HepG2 (cell line): Measurements from ENCODE around the gene GBP6. TPM values are rescaled to one million over a fixed set of nuclear protein-coding genes. Genes with fewer than 3 reads are reported as not detected.

Experiments
- ATAC-seq: fragments of 200-7000 bp; cut with Tn5 transposase; 3 replicates; pipeline ENCODE4 v1.9.1; 2020; ENCODE audit warnings: mild to moderate bottlenecking, moderate library complexity
- BruUV-seq: library from RNA; stranded (reverse); fragments of 400-500 nt; replicated peaks from 2 replicates; lab custom pipeline; 2021; lab: Mats Ljungman, UMichigan
- CTCF ChIA-PET: fragments of 300-600 bp; formaldehyde crosslinking; extraction: SDS; loops from one replicate; lab custom pipeline; 2021; ENCODE audit warnings: low total read pairs, inconsistent platforms, low intra/inter-chr PET ratio; lab: Yijun Ruan, JAX
- POLR2A ChIA-PET: fragments of 350-600 bp; sonication (Branson Sonifier 250); formaldehyde crosslinking; loops from one replicate; lab custom pipeline; 2020; ENCODE audit warnings: antibody characterized with exemption, inconsistent platforms; lab: Yijun Ruan, JAX
- DNase-seq: peaks from one replicate; pipeline ENCODE4 v3.0.0-alpha.2; 2015; ENCODE audit warnings: low spot score
- FAIRE-seq: peaks from 3 replicates; lab custom pipeline; 2011; peaks lifted over from hg19 to GRCh38; lab: Jason Lieb, UNC
- H2AFZ ChIP-seq: one replicate; pipeline ENCODE4 v1.6.1; 2011; ENCODE audit warnings: low read length, inconsistent platforms
- H3K27ac ChIP-seq: fragments of 300-600 bp; 3 replicates; pipeline ENCODE4 v1.8.0; 2011; ENCODE audit warnings: mixed run types, mild to moderate bottlenecking, mixed read lengths, low read length, inconsistent platforms; ENCODE audit not compliant: insufficient read depth; ENCODE audit errors: extremely low read length
- H3K27me3 ChIP-seq, 2 experiments: fragments of 200-600 bp in 1 of 2; 2 replicates in 1 of 2; 3 replicates in 1 of 2; pipeline versions ENCODE4 v1.6.0 to v1.8.0; 2011; ENCODE audit warnings: low read length in 2 of 2, mild to moderate bottlenecking in 2 of 2, moderate library complexity in 2 of 2, inconsistent platforms in 1 of 2; ENCODE audit not compliant: insufficient read depth in 2 of 2, control insufficient read depth in 1 of 2
- H3K36me3 ChIP-seq, 2 experiments: fragments of 200-600 bp in 1 of 2; replicated peaks in 1 of 2; 2 replicates in 1 of 2; 3 replicates in 1 of 2; pipeline versions ENCODE4 v1.5.1 to v1.8.0; 2011; ENCODE audit warnings: low read length in 2 of 2, inconsistent platforms in 1 of 2; ENCODE audit not compliant: insufficient read depth in 2 of 2, control insufficient read depth in 1 of 2
- H3K4me1 ChIP-seq: 2 replicates; pipeline ENCODE4 v1.5.1; 2012; ENCODE audit warnings: low read length, inconsistent platforms; ENCODE audit not compliant: insufficient read depth
- H3K4me2 ChIP-seq: 2 replicates; pipeline ENCODE4 v1.6.0; 2011; ENCODE audit warnings: low read depth, low read length, inconsistent platforms
- H3K4me3 ChIP-seq, 3 experiments: fragments of 200-600 bp in 1 of 3; sonication (generic), shearing (Covaris generic) in 1 of 3; replicated peaks in 1 of 3; 2 replicates each; pipeline ENCODE4 v1.5.1; 2011 to 2016; ENCODE audit warnings: low read length in 3 of 3, inconsistent platforms in 2 of 3, low read depth in 2 of 3, mild to moderate bottlenecking in 2 of 3, control low read depth in 1 of 3, mixed read lengths in 1 of 3; ENCODE audit not compliant: insufficient read depth in 1 of 3
- H3K79me2 ChIP-seq: one replicate; pipeline ENCODE4 v1.6.1; 2011; ENCODE audit warnings: low read length, inconsistent platforms; ENCODE audit not compliant: insufficient read depth
- H3K9ac ChIP-seq: 2 replicates; pipeline ENCODE4 v1.6.0; 2011; ENCODE audit warnings: mild to moderate bottlenecking, low read depth, low read length, inconsistent platforms; ENCODE audit not compliant: insufficient read depth
- H3K9me3 ChIP-seq: 2 replicates; pipeline ENCODE4 v1.5.1; 2012; ENCODE audit warnings: mild to moderate bottlenecking, low read length
- H4K20me1 ChIP-seq: 2 replicates; pipeline ENCODE4 v1.6.0; 2011; ENCODE audit warnings: inconsistent platforms, mild to moderate bottlenecking, low read length, moderate library complexity; ENCODE audit not compliant: insufficient read depth
- ATRX ChIP-seq: sonication (generic); formaldehyde crosslinking; IDR thresholded peaks from 2 replicates; pipeline ENCODE4 v1.4.0; 2020; ENCODE audit warnings: missing genetic modification reagents, borderline replicate concordance
- CBFB ChIP-seq: sonication (generic); formaldehyde crosslinking; IDR thresholded peaks from 2 replicates; pipeline ENCODE4 v1.4.0; 2020; ENCODE audit warnings: missing genetic modification reagents
- CCDC6 ChIP-seq: sonication (generic); formaldehyde crosslinking; IDR thresholded peaks from 2 replicates; pipeline ENCODE4 v1.8.1; 2022; ENCODE audit warnings: mild to moderate bottlenecking, missing genetic modification reagents, moderate library complexity
- FOSL2 ChIP-seq: sonication (generic); formaldehyde crosslinking; IDR thresholded peaks from 2 replicates; pipeline ENCODE4 v1.4.0; 2020; ENCODE audit warnings: missing genetic modification reagents
- GPBP1L1 ChIP-seq: sonication (generic); formaldehyde crosslinking; IDR thresholded peaks from 2 replicates; pipeline ENCODE4 v1.5.0; 2020; ENCODE audit warnings: mild to moderate bottlenecking, missing genetic modification reagents
- MEIS1 ChIP-seq: sonication (generic); formaldehyde crosslinking; IDR thresholded peaks from 2 replicates; pipeline ENCODE4 v1.9.0; 2021; ENCODE audit warnings: mild to moderate bottlenecking, missing genetic modification reagents, moderate library complexity, borderline replicate concordance
- MNT ChIP-seq: fragments of 450-650 bp; IDR thresholded peaks from 2 replicates; pipeline ENCODE4 v1.6.1; 2016
- NFE2 ChIP-seq: sonication (generic); formaldehyde crosslinking; IDR thresholded peaks from 2 replicates; pipeline ENCODE4 v1.4.0; 2020; ENCODE audit warnings: missing genetic modification reagents
- NFE2L2 ChIP-seq: fragments of 150-350 bp; IDR thresholded peaks from 2 replicates; pipeline ENCODE4 v1.6.1; 2014; ENCODE audit warnings: low read length
- PREB ChIP-seq: sonication (generic); formaldehyde crosslinking; IDR thresholded peaks from 2 replicates; pipeline ENCODE4 v1.4.0; 2020; ENCODE audit warnings: missing genetic modification reagents
- RXRB ChIP-seq: IDR thresholded peaks from 2 replicates; pipeline ENCODE4 v1.6.1; 2016; ENCODE audit warnings: borderline replicate concordance, missing genetic modification reagents, missing compliant biosample characterization
- SALL1 ChIP-seq: sonication (generic); formaldehyde crosslinking; IDR thresholded peaks from 2 replicates; pipeline ENCODE4 v1.8.0; 2022; ENCODE audit warnings: mild to moderate bottlenecking, missing genetic modification reagents
- SOX13 ChIP-seq, 3 experiments: fragments of 450-650 bp in 1 of 3; sonication (generic) in 1 of 3; formaldehyde crosslinking in 1 of 3; IDR thresholded peaks in 2 of 3; conservative IDR thresholded peaks in 1 of 3; 2 replicates each; pipeline versions ENCODE4 v1.5.0 to v1.6.1; 2016 to 2020; ENCODE audit warnings: antibody characterized with exemption in 1 of 3, mild to moderate bottlenecking in 1 of 3, missing compliant biosample characterization in 1 of 3, missing genetic modification reagents in 1 of 3, moderate library complexity in 1 of 3
- TFE3 ChIP-seq: IDR thresholded peaks from 2 replicates; pipeline ENCODE4 v1.6.1; 2016
- THRA ChIP-seq: sonication (generic); formaldehyde crosslinking; IDR thresholded peaks from 2 replicates; pipeline ENCODE4 v1.4.0; 2020; ENCODE audit warnings: missing genetic modification reagents, borderline replicate concordance
- ZMAT3 ChIP-seq: sonication (generic); formaldehyde crosslinking; conservative IDR thresholded peaks from 2 replicates; pipeline ENCODE4 v1.7.0; 2021; ENCODE audit warnings: missing genetic modification reagents
- ZNF563 ChIP-seq: sonication (generic); formaldehyde crosslinking; IDR thresholded peaks from 2 replicates; pipeline ENCODE4 v1.8.0; 2022; ENCODE audit warnings: mild to moderate bottlenecking, moderate library complexity, missing genetic modification reagents
- ZNF660 ChIP-seq: sonication (generic); formaldehyde crosslinking; IDR thresholded peaks from 2 replicates; pipeline ENCODE4 v1.5.1; 2020; ENCODE audit warnings: mild to moderate bottlenecking, low read depth, missing genetic modification reagents, borderline replicate concordance
- WGBS: methylation state at CpG from one replicate; pipeline ENCODE4 v1.1.6; 2017; ENCODE audit warnings: low lambda C conversion rate; 5-methylcytosine and 5-hydroxymethylcytosine counted together
- in situ Hi-C: cut with HindIII; loops from 2 replicates; pipeline ENCODE4 v1.10.0; 2017; ENCODE audit warnings: low pct_unique_long_range_greater_than_20kb; ENCODE audit not compliant: extremely low pct_ligation_motif_present
- intact Hi-C: fragments of 100-400 bp; cut with micrococcal nuclease; formaldehyde crosslinking; loops from one replicate; pipeline ENCODE4 v1.10.0; 2022; ENCODE audit not compliant: unreplicated experiment
- polyA plus RNA-seq, 8 experiments: library from polyadenylated mRNA; depleted of rRNA in 3 of 8; stranded (reverse) in 7 of 8; unstranded in 1 of 8; fragments of >200 nt; fragmentation: Illumina TruSeq in 4 of 8; extraction: Trizol in 4 of 8; gene quantifications; 2 replicates each; pipeline versions ENCODE4 v1.2.1 to v1.2.3, GENCODE V29; 2011 to 2016; ENCODE audit warnings: low read depth in 4 of 8, missing spikeins in 1 of 8, mixed read lengths in 1 of 8; ENCODE audit not compliant: insufficient read depth in 1 of 8
- total RNA-seq, 5 experiments: library from RNA; depleted of rRNA; stranded (reverse); fragments of >200 nt; fragmentation: Illumina TruSeq; extraction: Trizol; gene quantifications; 2 replicates each; pipeline ENCODE4 v1.2.3, GENCODE V29; 2016; ENCODE audit warnings: low read depth in 1 of 5

GBP6 gene
- total and polyA plus RNA-seq, 2 of the 13 experiments (the other 11 are each of a cell fraction or from before 2014, with no cell fraction given) = not detected

- H3K36me3 ChIP-seq = no peaks in the 10 kb centered on the region
- H2AFZ ChIP-seq = no peak overlapping the region
- H3K27me3 ChIP-seq = no peaks in the 10 kb centered on the region
- H3K79me2 ChIP-seq = no peaks in the 10 kb centered on the region
- no peaks in the 10 kb centered on the region for H3K4me1 ChIP-seq
- WGBS = 26% methylated on average over 3 of the region's 3 CpGs
- H3K9ac ChIP-seq = no peak overlapping the region
- no peaks in the 10 kb centered on the region for H3K9me3 ChIP-seq
- FAIRE-seq (no peak), DNase-seq (no peak), ATAC-seq (no peak)
- intact Hi-C loops (no loop called here), in situ Hi-C loops (no loop called here)
- BruUV-seq = no TSS peak
- no peak overlapping the region for H3K27ac ChIP-seq
- POLR2A ChIA-PET = no interaction called here
- H4K20me1 ChIP-seq = no peaks in the 10 kb centered on the region
- H3K4me2 ChIP-seq = no peak overlapping the region
- CTCF ChIA-PET = no interaction called here
- H3K4me3 ChIP-seq = no peak overlapping the region
- TF ChIP-seq NFE2L2 = peak; percentile 31; the same call in 1 of the 2 replicates
- TF ChIP-seq SOX13 (IDR thresholded peaks at IDR 0.05) = no peak
- no peak for TF ChIP-seq SOX13 (CRISPR knock-in tag; conservative IDR thresholded peaks at IDR 0.05 in 1 of 2, IDR thresholded peaks at IDR 0.05 in 1 of 2)
- TF ChIP-seq MNT = no peak
- no peak for TF ChIP-seq RXRB (CRISPR knock-in tag)
- no peak for TF ChIP-seq TFE3 (CRISPR knock-in tag)
- no peak for TF ChIP-seq CBFB (CRISPR knock-in tag)
- TF ChIP-seq CCDC6 (CRISPR knock-in tag) = no peak
- TF ChIP-seq NFE2 (CRISPR knock-in tag) = peak; percentile 45; the same call in 1 of the 2 replicates
- TF ChIP-seq ZNF563 (CRISPR knock-in tag) = no peak
- TF ChIP-seq ZNF660 (CRISPR knock-in tag) = no peak
- TF ChIP-seq ZMAT3 (CRISPR knock-in tag) = no peak
- no peak for TF ChIP-seq PREB (CRISPR knock-in tag)
- TF ChIP-seq SALL1 = no peak
- TF ChIP-seq THRA = no peak
- no peak for TF ChIP-seq MEIS1 (CRISPR knock-in tag)
- peak; percentile 37; the same call in 1 of the 2 replicates for TF ChIP-seq FOSL2 (CRISPR knock-in tag)
- TF ChIP-seq ATRX (CRISPR knock-in tag) = no peak
- TF ChIP-seq GPBP1L1 (CRISPR knock-in tag) = no peak
Observed at GRCh38 chr1:89425056-89425455, 61.2 kb downstream of the GBP6 start.
